ENCODE measurements around the gene KCNC3.

- TF ChIP-seq POLR2A (IDR thresholded peaks at IDR 0.05; ENCODE audit: low read depth, low read length) (peak; percentile 74), TAF1 (IDR thresholded peaks at IDR 0.05; ENCODE audit: borderline replicate concordance, low read depth, low read length) (peak; percentile 22; the same call in 1 of the 2 replicates)
Measured at GRCh38 chr19:50358483-50359327, 29.5 kb upstream of the KCNC3 start.
